ENCODE data around the gene PDLIM1.

Gene PDLIM1

GRCh38 chr10:95285556-95285955 lies 5.2 kb downstream of the PDLIM1 start:
- Histone ChIP-seq H3K9me2 (ENCODE audit: low read depth, low read length) (no peaks in the 10 kb centered on the region), H3K27ac (ENCODE audit: low read depth, low read length, poor library complexity, severe bottlenecking) (no peak overlapping the region), H4K20me1 (ENCODE audit: insufficient read depth, low read length) (no peaks in the 10 kb centered on the region), H3F3A (ENCODE audit: insufficient read depth, low read length) (no peaks in the 10 kb centered on the region), H3K36me3 (ENCODE audit: insufficient read depth, low read length) (no peaks in the 10 kb centered on the region), H3K27me3 (ENCODE audit: insufficient read depth, low read length) (no peaks in the 10 kb centered on the region), H3K4me2 (ENCODE audit: low read length) (no peak overlapping the region), H3K4me1 (ENCODE audit: insufficient read depth, low read length, severe bottlenecking) (peaks cover 22% of the 10 kb centered on the region), H3K9ac (ENCODE audit: low read length) (no peak overlapping the region), H3K9me3 (ENCODE audit: low read length) (no peaks in the 10 kb centered on the region), H3K79me2 (ENCODE audit: insufficient read depth, low read length) (no peaks in the 10 kb centered on the region; the same call in 1 of the 2 replicates), H3K4me3 (ENCODE audit: low read depth, low read length, poor library complexity, severe bottlenecking) (no peak overlapping the region), H2AFZ (ENCODE audit: low read length) (no peak overlapping the region)
- TF ChIP-seq CTCF (IDR thresholded peaks at IDR 0.05; ENCODE audit: low read length) (no peak), EZH2 (IDR thresholded peaks at IDR 0.05; ENCODE audit: borderline replicate concordance, low read length) (no peak)

- Histone ChIP-seq H4K20me1 (ENCODE audit: insufficient read depth, low read length) (no peaks in the 10 kb centered on the region), H3F3A (ENCODE audit: insufficient read depth, low read length) (no peaks in the 10 kb centered on the region), H3K9ac (ENCODE audit: low read length) (no peak overlapping the region), H3K36me3 (ENCODE audit: insufficient read depth, low read length) (no peaks in the 10 kb centered on the region), H3K4me1 (ENCODE audit: insufficient read depth, low read length, severe bottlenecking) (peaks cover 19% of the 10 kb centered on the region), H3K9me3 (ENCODE audit: low read length) (no peaks in the 10 kb centered on the region), H2AFZ (ENCODE audit: low read length) (no peak overlapping the region), H3K27me3 (ENCODE audit: insufficient read depth, low read length) (no peaks in the 10 kb centered on the region), H3K4me3 (ENCODE audit: low read depth, low read length, poor library complexity, severe bottlenecking) (no peak overlapping the region), H3K9me2 (ENCODE audit: low read depth, low read length) (no peaks in the 10 kb centered on the region), H3K79me2 (ENCODE audit: insufficient read depth, low read length) (no peaks in the 10 kb centered on the region; the same call in 1 of the 2 replicates), H3K27ac (ENCODE audit: low read depth, low read length, poor library complexity, severe bottlenecking) (no peak overlapping the region), H3K4me2 (ENCODE audit: low read length) (no peak overlapping the region)
- no peak for TF ChIP-seq CTCF (IDR thresholded peaks at IDR 0.05; ENCODE audit: low read length)
- no peak for TF ChIP-seq EZH2 (IDR thresholded peaks at IDR 0.05; ENCODE audit: borderline replicate concordance, low read length)
These were observed 6.0 kb downstream of the PDLIM1 start for GRCh38 chr10:95284807-95285206.

- Histone ChIP-seq H3K9me2 (ENCODE audit: low read depth, low read length) (no peaks in the 10 kb centered on the region), H3F3A (ENCODE audit: insufficient read depth, low read length) (no peaks in the 10 kb centered on the region), H3K27ac (ENCODE audit: low read depth, low read length, poor library complexity, severe bottlenecking) (no peak overlapping the region), H4K20me1 (ENCODE audit: insufficient read depth, low read length) (no peaks in the 10 kb centered on the region), H3K79me2 (ENCODE audit: insufficient read depth, low read length) (no peaks in the 10 kb centered on the region), H3K4me1 (ENCODE audit: insufficient read depth, low read length, severe bottlenecking) (no peaks in the 10 kb centered on the region), H3K4me3 (ENCODE audit: low read depth, low read length, poor library complexity, severe bottlenecking) (no peak overlapping the region), H3K36me3 (ENCODE audit: insufficient read depth, low read length) (no peaks in the 10 kb centered on the region), H3K4me2 (ENCODE audit: low read length) (no peak overlapping the region), H3K9me3 (ENCODE audit: low read length) (no peaks in the 10 kb centered on the region), H3K9ac (ENCODE audit: low read length) (no peak overlapping the region), H3K27me3 (ENCODE audit: insufficient read depth, low read length) (no peaks in the 10 kb centered on the region), H2AFZ (ENCODE audit: low read length) (no peak overlapping the region)
- TF ChIP-seq EZH2 (IDR thresholded peaks at IDR 0.05; ENCODE audit: borderline replicate concordance, low read length) (no peak), CTCF (IDR thresholded peaks at IDR 0.05; ENCODE audit: low read length) (no peak)
These were observed 8.7 kb downstream of the PDLIM1 start for GRCh38 chr10:95282107-95282506.
